GM19043 (cell line): Measurements from ENCODE around the gene TAF1L.
"Not testable (repeated sequence)": the region's sequence is repeated elsewhere in the genome, so short reads cannot be mapped to it uniquely, and the experiment has no call there.

Experiments
- ATAC-seq: cut with Tn5 transposase; IDR thresholded peaks from one replicate; pipeline ENCODE4 v1.9.1; 2021; ENCODE audit warnings: low read depth; ENCODE audit not compliant: unreplicated experiment

The TAF1L gene, protein sequence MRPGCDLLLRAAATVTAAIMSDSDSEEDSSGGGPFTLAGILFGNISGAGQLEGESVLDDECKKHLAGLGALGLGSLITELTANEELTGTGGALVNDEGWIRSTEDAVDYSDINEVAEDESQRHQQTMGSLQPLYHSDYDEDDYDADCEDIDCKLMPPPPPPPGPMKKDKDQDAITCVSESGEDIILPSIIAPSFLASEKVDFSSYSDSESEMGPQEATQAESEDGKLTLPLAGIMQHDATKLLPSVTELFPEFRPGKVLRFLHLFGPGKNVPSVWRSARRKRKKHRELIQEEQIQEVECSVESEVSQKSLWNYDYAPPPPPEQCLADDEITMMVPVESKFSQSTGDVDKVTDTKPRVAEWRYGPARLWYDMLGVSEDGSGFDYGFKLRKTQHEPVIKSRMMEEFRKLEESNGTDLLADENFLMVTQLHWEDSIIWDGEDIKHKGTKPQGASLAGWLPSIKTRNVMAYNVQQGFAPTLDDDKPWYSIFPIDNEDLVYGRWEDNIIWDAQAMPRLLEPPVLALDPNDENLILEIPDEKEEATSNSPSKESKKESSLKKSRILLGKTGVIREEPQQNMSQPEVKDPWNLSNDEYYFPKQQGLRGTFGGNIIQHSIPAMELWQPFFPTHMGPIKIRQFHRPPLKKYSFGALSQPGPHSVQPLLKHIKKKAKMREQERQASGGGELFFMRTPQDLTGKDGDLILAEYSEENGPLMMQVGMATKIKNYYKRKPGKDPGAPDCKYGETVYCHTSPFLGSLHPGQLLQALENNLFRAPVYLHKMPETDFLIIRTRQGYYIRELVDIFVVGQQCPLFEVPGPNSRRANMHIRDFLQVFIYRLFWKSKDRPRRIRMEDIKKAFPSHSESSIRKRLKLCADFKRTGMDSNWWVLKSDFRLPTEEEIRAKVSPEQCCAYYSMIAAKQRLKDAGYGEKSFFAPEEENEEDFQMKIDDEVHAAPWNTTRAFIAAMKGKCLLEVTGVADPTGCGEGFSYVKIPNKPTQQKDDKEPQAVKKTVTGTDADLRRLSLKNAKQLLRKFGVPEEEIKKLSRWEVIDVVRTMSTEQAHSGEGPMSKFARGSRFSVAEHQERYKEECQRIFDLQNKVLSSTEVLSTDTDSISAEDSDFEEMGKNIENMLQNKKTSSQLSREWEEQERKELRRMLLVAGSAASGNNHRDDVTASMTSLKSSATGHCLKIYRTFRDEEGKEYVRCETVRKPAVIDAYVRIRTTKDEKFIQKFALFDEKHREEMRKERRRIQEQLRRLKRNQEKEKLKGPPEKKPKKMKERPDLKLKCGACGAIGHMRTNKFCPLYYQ (N-terminal part only)

DNA sequence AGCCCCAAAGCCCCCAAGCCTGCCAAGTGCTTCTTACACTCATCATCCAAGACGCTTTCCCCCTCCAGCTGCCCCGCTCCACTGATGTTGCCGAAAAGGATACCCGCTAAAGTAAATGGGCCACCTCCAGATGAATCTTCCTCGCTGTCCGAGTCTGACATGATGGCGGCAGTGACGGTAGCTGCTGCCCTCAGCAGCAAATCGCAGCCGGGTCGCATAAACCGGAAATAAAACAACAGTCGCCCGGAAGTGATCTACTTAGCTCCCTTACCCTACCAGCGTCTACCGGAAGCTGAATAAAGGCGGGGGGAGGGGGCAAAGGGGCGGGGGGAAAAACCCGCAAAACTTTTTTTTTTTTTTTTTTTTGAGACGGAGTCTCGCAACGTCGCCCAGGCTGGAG is at the start of gene TAF1L:
TSS of gene TAF1L (minus strand) at position 308 of the 400 bp plus-strand sequence. CDS start at position 218, 90 bp downstream.
- no peak for ATAC-seq

DNA sequence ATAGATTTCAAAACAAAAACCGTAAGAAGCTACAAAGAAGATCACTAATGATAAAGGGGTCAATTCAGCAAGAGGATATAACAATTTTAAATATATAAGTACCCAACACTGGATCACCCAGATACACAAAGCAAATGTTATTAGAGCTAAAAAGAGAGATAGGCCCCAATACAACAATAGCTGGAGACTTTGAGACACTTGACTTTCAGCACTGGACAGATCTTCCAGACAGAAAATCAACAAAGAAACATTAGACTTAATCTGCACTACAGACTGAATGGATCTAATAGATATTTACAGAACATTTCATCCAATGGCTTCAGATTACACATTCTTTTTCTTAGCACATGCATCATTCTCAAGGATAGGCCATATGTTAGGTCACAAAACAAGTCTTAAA is 46.3 kb upstream of the TAF1L start:
- no peak for ATAC-seq

DNA sequence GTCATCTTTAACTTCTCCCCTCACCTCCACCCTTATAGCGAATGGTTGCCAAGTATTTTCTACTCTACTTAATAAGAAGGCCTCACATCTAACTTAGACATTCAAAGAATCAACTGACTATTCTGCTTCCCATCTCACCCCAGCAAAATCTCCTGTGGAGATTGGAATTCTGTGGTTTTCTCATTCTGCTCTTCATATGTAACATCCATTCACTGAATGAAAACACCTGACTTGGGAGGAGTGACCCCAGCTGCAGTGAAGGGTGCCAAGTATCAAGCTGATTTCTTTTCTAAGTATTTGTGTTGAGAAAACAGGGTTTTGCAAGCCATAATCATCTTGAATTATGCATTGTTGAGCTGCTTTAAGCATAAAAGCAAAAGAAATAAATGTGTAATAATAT is 42.5 kb upstream of the TAF1L start:
- ATAC-seq, result no peak

DNA sequence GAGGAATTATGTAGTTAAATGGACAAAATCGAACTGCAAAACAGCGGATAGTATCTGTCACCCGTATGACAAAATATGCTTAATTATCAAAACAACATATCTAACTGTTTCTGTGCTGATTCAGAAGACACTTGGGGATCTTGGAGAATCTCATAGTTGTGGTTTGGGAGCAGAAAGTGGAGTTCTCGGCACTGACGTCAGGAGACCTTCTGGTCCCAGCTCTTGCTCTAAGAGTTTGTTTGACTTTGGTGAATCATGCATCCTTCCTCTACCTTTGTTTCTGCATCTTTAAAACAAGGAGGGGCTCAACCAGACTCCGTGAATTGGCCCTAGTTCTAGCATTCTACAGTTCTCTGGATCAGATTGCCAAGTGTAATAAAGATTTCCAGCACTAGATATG is 37.0 kb upstream of the TAF1L start:
- no peak for ATAC-seq

DNA sequence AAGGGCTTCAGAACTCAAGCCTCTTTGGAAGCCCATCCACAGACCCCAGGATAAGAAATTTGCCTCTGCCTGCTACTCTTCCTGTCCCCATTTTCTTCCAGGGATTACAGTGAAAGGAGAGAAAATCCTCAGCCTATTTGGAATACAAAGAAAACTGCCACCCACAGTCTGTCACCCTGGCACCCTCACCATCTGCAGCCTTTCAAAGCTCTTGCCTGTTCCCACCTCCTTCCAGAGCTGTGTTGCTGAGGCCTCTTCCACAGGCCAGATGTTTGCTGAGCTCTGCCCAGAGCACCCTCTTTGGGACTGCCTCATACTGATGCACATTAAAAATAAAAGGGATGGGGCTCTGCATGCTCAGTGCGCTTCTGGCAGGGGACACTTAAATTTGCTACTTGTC is 35.9 kb upstream of the TAF1L start:
- no peak for ATAC-seq

DNA sequence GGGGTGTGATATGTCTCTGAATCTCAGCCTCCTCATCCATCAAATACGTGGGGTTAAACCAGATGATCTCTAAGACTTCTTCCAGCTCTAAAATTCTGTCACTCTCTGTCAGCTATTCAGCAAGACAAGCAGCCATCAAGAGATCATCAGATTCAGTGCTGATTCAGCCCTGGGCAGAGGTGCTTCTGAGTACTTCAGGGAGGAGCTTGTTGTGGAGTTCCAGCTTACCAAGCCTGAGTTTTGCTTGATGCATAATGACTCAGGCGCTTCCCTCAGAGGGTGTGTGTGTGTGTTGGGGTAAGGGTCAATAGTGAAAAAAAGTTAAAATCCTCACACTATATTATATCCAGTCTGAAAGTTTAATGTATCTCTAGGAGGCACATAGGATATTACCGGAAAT is 29.6 kb upstream of the TAF1L start:
- no peak for ATAC-seq

DNA sequence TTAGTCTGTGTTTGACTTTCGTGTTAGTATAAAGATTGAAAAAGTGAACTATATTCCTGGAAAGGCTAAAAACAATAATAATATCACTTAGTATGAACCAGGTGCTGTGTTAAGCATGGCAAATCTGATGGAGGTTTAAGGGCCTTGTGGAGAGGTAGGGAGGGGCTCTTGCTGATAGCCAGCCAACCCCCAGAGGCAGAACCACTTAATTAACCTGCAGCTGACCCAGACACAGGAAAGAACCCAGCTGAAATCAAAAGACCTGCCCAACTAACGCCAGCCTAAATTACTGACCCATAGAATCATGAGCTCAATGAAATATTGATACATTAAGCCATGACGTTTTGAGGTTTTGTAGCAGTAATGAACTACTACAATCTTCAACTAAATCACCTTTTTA is 28.3 kb upstream of the TAF1L start:
- ATAC-seq, result no peak

DNA sequence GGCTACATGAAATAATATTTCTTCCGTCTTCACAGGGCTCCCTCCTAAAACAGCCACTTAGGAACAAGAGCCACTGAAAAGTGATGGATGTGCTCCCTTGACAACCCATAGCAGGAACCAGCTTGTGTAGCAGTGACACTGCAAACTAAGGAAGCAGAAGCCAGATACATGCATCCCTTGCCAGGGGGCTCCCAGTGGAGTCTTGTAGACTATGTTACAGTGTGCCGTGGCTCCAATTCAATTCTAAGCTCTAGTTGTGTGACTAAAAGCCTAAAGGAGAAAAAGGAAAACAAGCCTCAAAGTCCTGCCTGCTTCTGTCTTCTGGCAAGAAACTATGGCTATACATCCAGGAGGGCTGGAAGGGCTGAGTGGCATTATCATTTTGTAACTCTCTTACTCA is 12.2 kb upstream of the TAF1L start:
- no peak for ATAC-seq

DNA sequence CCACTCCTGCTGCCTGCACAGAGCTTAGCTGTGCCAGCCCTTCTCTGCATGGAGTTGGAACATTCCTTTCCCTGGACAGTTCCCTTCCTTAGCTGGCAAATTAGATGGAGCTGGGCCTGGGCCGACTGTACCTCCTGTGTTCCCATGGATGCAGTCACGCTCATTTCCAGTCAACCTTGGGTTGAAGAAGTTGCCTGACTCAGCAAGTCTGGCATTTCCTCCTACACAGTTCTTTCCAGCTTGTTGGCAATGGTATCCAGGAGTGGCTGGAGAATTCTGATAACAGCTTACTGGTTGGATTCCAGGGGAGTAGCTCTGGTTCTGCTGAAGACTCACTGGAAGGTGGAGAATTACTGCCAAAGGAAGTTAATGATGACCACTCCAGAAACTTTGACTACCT is 9.2 kb upstream of the TAF1L start:
- ATAC-seq, result no peak

DNA sequence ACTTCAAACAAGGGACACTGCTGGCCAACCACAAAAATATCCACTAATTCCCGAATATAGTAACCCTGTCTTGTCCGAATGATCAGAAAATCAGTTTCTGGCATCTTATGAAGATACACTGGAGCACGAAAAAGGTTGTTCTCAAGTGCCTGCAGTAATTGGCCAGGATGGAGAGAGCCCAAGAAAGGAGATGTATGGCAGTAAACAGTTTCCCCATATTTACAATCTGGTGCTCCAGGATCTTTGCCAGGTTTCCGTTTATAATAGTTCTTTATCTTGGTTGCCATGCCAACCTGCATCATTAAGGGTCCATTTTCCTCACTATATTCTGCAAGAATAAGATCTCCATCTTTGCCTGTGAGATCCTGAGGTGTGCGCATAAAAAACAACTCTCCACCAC is 2.3 kb downstream of the TAF1L start:
- not testable (repeated sequence) for ATAC-seq

DNA sequence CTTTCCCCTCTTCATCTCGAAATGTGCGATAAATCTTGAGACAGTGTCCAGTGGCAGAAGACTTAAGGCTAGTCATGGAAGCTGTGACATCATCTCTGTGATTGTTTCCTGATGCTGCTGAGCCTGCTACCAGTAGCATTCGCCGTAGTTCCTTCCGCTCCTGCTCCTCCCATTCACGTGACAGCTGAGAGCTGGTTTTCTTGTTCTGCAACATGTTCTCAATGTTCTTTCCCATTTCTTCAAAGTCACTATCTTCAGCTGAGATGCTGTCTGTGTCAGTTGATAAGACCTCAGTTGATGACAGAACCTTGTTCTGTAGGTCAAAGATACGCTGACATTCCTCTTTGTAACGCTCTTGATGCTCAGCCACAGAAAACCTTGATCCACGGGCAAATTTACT is 3.5 kb downstream of the TAF1L start:
- no peak for ATAC-seq

DNA sequence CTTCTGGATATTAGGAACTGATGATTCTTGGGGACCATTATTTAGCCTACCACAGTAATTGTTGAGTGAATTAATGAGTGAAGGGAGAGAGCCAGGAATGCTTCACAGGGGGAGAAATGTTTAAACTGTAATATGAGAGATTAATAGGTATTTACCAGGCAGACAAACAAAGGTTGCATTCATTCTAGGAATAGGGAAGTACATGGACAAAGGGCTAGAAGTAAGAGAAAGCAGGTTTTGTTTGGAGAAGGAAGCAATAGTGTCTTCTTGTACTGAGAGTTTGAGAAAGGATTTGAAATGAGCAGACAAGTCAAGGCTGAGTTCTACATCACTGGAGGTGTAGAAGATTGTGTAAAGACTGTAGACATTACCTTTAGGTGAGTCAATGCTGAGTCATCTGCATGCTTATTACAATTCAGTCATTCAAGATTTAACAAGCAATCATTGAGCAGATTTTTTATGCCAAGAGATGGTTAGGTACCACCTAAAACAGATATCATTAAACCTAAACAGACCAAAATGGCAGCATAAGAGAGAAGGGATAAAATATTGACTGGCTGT is 8.0 kb downstream of the TAF1L start:
- no peak for ATAC-seq

DNA sequence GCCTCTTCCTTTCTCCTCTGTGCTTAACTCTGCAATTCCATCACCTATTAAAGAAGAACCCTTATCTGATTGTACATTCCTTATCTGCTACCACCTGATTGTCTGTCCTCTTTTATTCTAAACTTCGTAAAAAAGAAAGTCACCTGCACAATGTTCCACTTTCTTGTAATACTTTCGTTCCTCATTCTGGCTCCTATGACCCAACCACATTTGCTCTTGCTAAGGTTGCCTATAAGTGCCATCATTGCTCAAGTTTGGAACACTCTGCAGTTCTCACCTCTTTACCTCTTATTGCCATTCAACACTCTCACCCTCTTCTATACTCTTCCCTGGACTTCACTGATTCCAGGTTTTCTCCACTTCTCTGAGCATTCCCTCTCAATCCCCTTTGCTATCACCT is 10.1 kb downstream of the TAF1L start:
- ATAC-seq, result no peak

DNA sequence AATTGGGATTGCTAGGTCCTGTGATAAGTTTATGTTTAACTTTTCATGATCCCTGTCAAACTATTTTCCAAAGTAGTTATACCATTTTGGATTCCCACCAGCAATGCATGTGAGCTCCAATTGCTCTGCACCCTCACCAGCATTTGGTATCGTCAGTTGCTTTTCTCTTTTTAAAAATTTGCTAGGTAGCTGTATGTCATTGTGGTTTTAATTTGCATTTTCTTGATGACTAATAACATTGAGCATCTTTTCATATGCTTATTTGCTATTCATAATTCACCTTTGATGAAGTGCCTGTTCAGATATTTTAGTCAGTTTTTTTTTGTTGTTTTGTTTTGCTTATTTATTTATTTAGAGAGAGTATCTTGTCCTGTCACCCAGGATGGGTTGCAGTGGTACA is 12.5 kb downstream of the TAF1L start:
- ATAC-seq, result no peak

DNA sequence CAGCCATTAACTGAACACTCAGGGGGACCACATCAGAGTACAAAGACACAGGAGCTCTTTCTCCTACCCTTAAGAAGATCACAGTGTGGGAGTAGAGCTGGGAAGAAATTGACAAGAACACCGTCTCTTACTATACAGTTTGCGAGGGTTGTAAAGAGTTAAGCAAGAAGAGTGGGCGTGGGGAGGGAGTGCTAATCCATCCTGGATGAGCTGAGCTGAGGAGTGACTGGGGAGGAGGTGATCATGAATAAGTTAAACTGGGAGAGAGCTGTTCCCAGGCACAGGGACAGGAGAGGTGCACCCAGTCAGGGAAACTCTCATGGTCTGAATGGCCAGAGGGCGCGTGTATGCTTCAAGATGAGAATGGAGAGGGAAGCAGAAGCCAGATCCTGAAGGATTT is 17.2 kb downstream of the TAF1L start:
- ATAC-seq, result no peak

DNA sequence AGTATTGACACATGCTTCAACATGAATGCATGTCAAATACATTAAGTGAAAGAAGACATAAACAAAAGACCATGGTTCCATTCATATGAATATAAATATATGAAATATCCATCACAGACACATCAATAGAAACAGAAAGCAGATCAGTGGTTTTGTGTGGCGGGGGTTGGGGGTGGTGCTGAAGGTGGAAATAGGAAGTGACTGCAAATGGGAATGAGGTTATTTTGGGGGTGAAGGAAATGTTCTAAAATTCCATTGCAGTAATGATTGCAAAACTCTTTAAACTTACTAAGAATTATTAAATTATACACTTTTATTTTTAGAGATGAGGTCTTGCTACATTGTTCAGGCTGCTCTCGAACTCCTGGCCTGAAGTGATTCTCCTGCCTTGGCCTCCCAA is 28.7 kb downstream of the TAF1L start:
- ATAC-seq, result no peak

DNA sequence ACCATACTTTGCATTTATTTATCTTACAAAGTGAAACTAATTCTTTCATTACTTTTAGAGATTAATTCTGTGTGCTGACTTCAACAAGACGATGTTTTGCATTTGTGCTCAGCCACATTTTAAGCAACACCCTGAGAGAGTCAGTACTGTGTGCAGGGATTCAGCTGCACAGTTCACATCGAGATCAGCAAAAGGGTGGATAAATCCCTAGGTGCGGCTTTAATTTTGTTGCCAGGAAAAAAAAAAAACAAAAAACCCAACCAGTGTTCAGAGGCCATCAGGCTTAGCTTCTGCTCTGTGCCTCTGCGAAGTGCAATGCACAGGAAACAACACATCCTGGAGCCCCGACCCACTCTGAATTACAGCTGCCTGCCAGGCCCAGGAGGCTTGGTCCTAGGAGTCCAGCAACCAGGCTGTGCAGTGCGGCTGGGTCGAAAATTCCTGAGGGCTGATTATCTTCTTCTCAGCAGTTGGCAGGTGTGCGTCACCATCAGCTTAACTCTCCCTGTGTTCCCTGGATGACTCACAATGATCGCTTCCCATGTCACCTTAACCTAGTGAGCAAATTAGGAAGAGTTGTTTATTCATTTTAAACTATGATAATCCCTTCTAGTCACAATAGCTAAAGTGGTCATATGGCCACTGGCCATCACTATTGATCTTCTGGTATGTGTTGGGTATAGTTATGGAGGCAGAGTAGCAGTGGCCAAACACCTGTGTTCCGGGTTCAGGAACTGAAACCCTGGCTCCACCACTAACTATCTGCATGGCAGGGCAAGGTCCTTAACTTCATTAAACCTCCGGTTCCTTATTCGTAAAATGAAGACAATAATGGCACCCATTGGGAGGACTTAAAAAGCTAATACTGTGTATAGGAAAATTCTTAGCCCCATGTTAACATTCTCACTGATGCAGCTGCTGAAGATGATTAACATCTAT is 31.3 kb downstream of the TAF1L start:
- peak; percentile 83 for ATAC-seq

DNA sequence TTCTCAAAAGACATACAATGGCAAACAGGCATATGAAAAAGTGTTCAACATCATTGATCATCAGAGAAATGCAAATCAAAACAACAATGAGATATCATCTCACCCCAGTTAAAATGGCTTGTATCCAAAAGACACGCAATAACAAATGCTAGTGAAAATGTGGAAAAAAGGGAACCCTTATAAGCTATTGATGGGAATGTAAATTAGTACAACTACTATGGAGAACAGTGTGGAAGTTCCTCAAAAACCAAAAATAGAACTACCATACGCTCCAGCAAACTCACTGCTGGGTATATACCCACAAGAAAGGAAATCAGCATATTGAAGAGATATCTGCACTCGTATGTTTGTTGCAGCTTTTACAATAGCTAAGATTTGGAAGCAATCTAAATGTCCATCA is 36.4 kb downstream of the TAF1L start:
- ATAC-seq, result not testable (repeated sequence)

DNA sequence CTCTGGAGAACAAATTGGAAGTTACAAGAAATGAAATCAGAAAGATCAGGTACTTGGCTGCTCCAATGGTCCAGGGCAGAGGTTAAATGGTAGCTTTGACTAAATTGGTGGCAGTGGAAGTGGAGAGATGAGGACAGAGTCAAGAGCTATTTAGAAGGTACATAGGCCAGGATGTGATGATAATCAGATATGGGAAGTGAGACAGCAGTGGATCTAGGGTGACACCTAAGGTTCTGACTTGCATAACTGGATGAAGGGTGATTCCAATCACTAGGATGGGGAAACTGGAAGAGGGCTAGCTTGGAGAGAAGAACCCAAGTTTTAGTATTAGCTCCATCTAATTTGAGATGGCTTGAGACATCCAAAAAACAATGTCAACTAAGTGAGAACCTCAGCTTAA is 38.5 kb downstream of the TAF1L start:
- ATAC-seq, result no peak
